Liver (tissue), 9 donors: ENCODE data around the gene FADS2. TPM values are rescaled to one million over a fixed set of nuclear protein-coding genes. Genes with fewer than 3 reads are reported as not detected.

ENCODE experiments used
- DNase-seq: peaks from one replicate; pipeline ENCODE4 v3.0.0-alpha.2; 2017; ENCODE audit warnings: low spot score
- H3K27ac ChIP-seq, 2 donors: one replicate each; pipeline ENCODE4 v1.7.0; 2013; ENCODE audit warnings: inconsistent platforms in 2 of 2, low read length in 2 of 2, control low read depth in 1 of 2, low read depth in 1 of 2, mild to moderate bottlenecking in 1 of 2
- H3K27me3 ChIP-seq, 4 donors: one replicate each; pipeline versions ENCODE4 v1.6.1 to v1.7.0; 2013; ENCODE audit warnings: low read length in 3 of 4, inconsistent platforms in 1 of 4, mild to moderate bottlenecking in 1 of 4, moderate library complexity in 1 of 4; ENCODE audit not compliant: control insufficient read depth in 4 of 4, insufficient read depth in 4 of 4
- H3K36me3 ChIP-seq, 4 donors: one replicate each; pipeline versions ENCODE4 v1.6.1 to v1.7.0; 2013; ENCODE audit warnings: low read length in 3 of 4, mild to moderate bottlenecking in 3 of 4, low read depth in 1 of 4, moderate library complexity in 1 of 4; ENCODE audit not compliant: control insufficient read depth in 4 of 4, insufficient read depth in 3 of 4
- H3K4me1 ChIP-seq, 4 donors: one replicate each; pipeline versions ENCODE4 v1.6.1 to v1.7.0; 2013; ENCODE audit warnings: low read length in 3 of 4, mild to moderate bottlenecking in 3 of 4, moderate library complexity in 1 of 4; ENCODE audit not compliant: control insufficient read depth in 4 of 4, insufficient read depth in 4 of 4
- H3K4me3 ChIP-seq, 3 donors: one replicate each; pipeline versions ENCODE4 v1.6.1 to v1.7.0; 2013; ENCODE audit warnings: low read length in 3 of 3, control low read depth in 1 of 3, low read depth in 1 of 3, mild to moderate bottlenecking in 1 of 3
- H3K9ac ChIP-seq, 2 donors: one replicate each; pipeline ENCODE4 v1.7.0; 2013; ENCODE audit warnings: low read length in 2 of 2, mild to moderate bottlenecking in 2 of 2, moderate library complexity in 2 of 2, control low read depth in 1 of 2, low read depth in 1 of 2
- H3K9me3 ChIP-seq, 4 donors: one replicate each; pipeline versions ENCODE4 v1.6.1 to v1.7.0; 2013; ENCODE audit warnings: low read length in 3 of 4; ENCODE audit not compliant: control insufficient read depth in 4 of 4
- ATF3 ChIP-seq: IDR thresholded peaks from 2 replicates; pipeline ENCODE4 v1.6.1; 2016; ENCODE audit warnings: antibody characterized with exemption
- CTCF ChIP-seq: fragments of 150-350 bp; IDR thresholded peaks from 2 replicates; pipeline ENCODE4 v1.5.1; 2017; ENCODE audit warnings: improper control_type of control experiment, low read depth, low read length; ENCODE audit not compliant: missing input control
- FOXA1 ChIP-seq: IDR thresholded peaks from 2 replicates; pipeline ENCODE4 v1.6.1; 2016; ENCODE audit warnings: antibody characterized with exemption
- FOXA2 ChIP-seq: IDR thresholded peaks from 2 replicates; pipeline ENCODE4 v1.6.1; 2016; ENCODE audit warnings: antibody characterized with exemption
- GABPA ChIP-seq, 2 donors: IDR thresholded peaks in 1 of 2; conservative IDR thresholded peaks in 1 of 2; 2 replicates each; pipeline ENCODE4 v1.6.1; 2016; ENCODE audit warnings: antibody characterized with exemption in 2 of 2, mild to moderate bottlenecking in 1 of 2, moderate library complexity in 1 of 2
- JUND ChIP-seq, 2 donors: IDR thresholded peaks; 2 replicates each; pipeline ENCODE4 v1.6.1; 2016; ENCODE audit warnings: antibody characterized with exemption in 2 of 2
- RAD21 ChIP-seq, 2 donors: IDR thresholded peaks; 2 replicates each; pipeline ENCODE4 v1.6.1; 2016; ENCODE audit warnings: antibody characterized with exemption in 2 of 2, mild to moderate bottlenecking in 2 of 2
- REST ChIP-seq: IDR thresholded peaks from 2 replicates; pipeline ENCODE4 v1.6.1; 2016; ENCODE audit warnings: antibody characterized with exemption, mild to moderate bottlenecking
- SP1 ChIP-seq: IDR thresholded peaks from 2 replicates; pipeline ENCODE4 v1.6.1; 2018; ENCODE audit warnings: antibody characterized with exemption, mild to moderate bottlenecking
- YY1 ChIP-seq: IDR thresholded peaks from 2 replicates; pipeline ENCODE4 v1.6.1; 2016; ENCODE audit warnings: antibody characterized with exemption, mild to moderate bottlenecking
- ZBTB33 ChIP-seq: IDR thresholded peaks from 2 replicates; pipeline ENCODE4 v1.6.1; 2016; ENCODE audit warnings: antibody characterized with exemption
- WGBS: extraction: QIAGEN DNeasy Blood & Tissue Kit; methylation state at CpG from one replicate; pipeline ENCODE4 v1.1.7; 2013; 5-methylcytosine and 5-hydroxymethylcytosine counted together
- polyA plus RNA-seq, 2 donors: library from polyadenylated mRNA; stranded (reverse) in 1 of 2; unstranded in 1 of 2; fragments of 200-250 nt in 1 of 2; fragments of >200 nt in 1 of 2; fragmentation: Nextera tagmentation in 1 of 2; extraction: Ambion mirVana in 1 of 2; gene quantifications; one replicate each; pipeline versions ENCODE4 v1.2.1 to v1.2.3, GENCODE V29; 2013 to 2015
- total RNA-seq, 2 donors: library from RNA; depleted of rRNA; stranded (reverse); fragments of >200 nt; gene quantifications; one replicate each; pipeline ENCODE4 v1.2.3, GENCODE V29; 2014
- TF ChIP-seq, protein P1 (sequence below): IDR thresholded peaks from 2 replicates; pipeline ENCODE4 v1.6.1; 2016; ENCODE audit warnings: antibody characterized with exemption
- donor health status: healthy.
- donor health status: healthy.
- donor health status: healthy.
- donor health status: healthy.
- donor health status: healthy.

Gene FADS2
- total and polyA plus RNA-seq, 4 donors = 2.8 to 281 (median 84.9) TPM

DNA sequence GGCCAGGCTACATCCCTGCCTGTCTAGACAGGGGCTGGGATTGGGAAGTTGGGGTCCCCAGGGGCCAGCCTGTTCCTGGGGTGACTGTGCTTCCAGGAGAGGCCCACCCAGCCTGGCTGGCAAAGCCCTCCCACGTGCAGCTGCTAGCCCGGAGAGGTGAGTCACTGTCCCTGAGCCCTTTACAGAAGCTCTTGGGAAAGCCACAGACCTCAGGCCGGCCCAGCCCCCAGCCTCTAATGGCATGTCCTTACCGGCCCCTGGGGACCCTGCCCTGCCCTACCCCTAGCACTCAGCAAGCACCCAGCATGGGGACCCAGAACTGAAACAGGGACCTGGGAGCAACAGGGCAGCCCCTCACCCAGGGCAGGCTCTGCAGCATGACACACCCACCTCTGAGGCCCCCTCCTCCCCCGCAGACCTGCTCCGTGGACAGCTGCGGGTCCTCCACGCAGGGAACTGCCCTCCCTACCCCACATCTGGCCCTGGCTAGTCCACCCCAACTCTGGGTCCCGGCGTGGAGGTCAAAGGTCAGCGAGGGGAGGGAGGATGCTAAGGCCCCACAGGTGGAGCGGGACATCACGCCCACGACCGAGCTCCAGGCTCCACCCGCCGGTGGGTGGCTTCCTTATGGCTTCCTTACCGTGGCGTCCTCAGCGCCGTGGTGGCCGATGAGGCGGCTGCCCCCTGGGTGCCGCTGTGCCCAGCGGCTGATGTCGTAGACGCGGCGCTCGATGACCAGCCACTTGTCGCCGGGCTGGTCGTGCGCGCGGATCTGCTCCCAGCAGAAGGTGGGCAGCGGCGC, 62.6 kb downstream of the FADS2 start:
- Histone ChIP-seq H3K36me3 (no peaks in the 10 kb centered on the region), H3K9ac (peak overlapping the region in 1 of 2 donors; percentile 32), H3K27me3 (no peaks in the 10 kb centered on the region), H3K27ac (peak overlapping the region; percentile 61 to 68), H3K4me1 (peaks cover 3 to 12% (median 11%) of the 10 kb centered on the region in 4 donors), H3K9me3 (no peaks in the 10 kb centered on the region), H3K4me3 (peak overlapping the region; percentile 38 to 89 (median 89))
- DNase-seq = no peak
- TF ChIP-seq ZBTB33 = no peak
- no peak for TF ChIP-seq FOXA1
- TF ChIP-seq GABPA (IDR thresholded peaks at IDR 0.05 in 1 of 2, conservative IDR thresholded peaks at IDR 0.05 in 1 of 2) = no peak
- TF ChIP-seq, protein P1, sequence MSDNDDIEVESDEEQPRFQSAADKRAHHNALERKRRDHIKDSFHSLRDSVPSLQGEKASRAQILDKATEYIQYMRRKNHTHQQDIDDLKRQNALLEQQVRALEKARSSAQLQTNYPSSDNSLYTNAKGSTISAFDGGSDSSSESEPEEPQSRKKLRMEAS = no peak
- no peak for TF ChIP-seq FOXA2
- TF ChIP-seq YY1 = no peak
- TF ChIP-seq RAD21 (IDR thresholded peaks at IDR 0.05) = no peak
- no peak for TF ChIP-seq SP1
- TF ChIP-seq ATF3 = no peak
- no peak for TF ChIP-seq JUND (IDR thresholded peaks at IDR 0.05)
- TF ChIP-seq CTCF = no peak
- no peak for TF ChIP-seq REST
- WGBS = 6% methylated on average over 38 of the region's 38 CpGs
